T-helper 17 cell (primary cell): ENCODE measurements around the gene ARHGEF25. TPM values are rescaled to one million over a fixed set of nuclear protein-coding genes. Genes with fewer than 3 reads are reported as not detected.
"Not testable (repeated sequence)": the region's sequence is repeated elsewhere in the genome, so short reads cannot be mapped to it uniquely, and the experiment has no call there.

Experiments used
- ATAC-seq: fragments of 150-1000 bp; cut with Tn5 transposase; 2 replicates; pipeline ENCODE4 v1.10.0; 2021; ENCODE audit warnings: mild to moderate bottlenecking, moderate library complexity
- DNase-seq, 3 donors: peaks; one replicate each; pipeline versions ENCODE4 v3.0.0 to v3.0.0-alpha.2; 2020 to 2021
- H3K9me3 ChIP-seq: one replicate; pipeline ENCODE4 v1.7.0; 2013; ENCODE audit warnings: low read length, mild to moderate bottlenecking; ENCODE audit not compliant: control insufficient read depth, poor library complexity, severe bottlenecking
- H3K27ac Mint-ChIP-seq: one replicate; pipeline ENCODE4 v1.8.0; 2022; ENCODE audit warnings: mild to moderate bottlenecking, moderate library complexity, mixed read lengths
- H3K27me3 Mint-ChIP-seq: one replicate; pipeline ENCODE4 v1.8.0; 2022; ENCODE audit warnings: mixed read lengths
- H3K36me3 Mint-ChIP-seq: one replicate; pipeline ENCODE4 v1.8.0; 2022; ENCODE audit warnings: low read depth, mixed read lengths
- H3K4me1 Mint-ChIP-seq: one replicate; pipeline ENCODE4 v1.8.0; 2022; ENCODE audit warnings: mild to moderate bottlenecking, mixed read lengths
- H3K4me3 Mint-ChIP-seq: one replicate; pipeline ENCODE4 v1.8.0; 2022; ENCODE audit warnings: mild to moderate bottlenecking, moderate library complexity, mixed read lengths
- total RNA-seq, 4 donors: library from RNA in 2 of 4; stranded (reverse) in 2 of 4; gene quantifications; one replicate each; pipeline ENCODE4 v1.2.3 and lab custom pipeline; 2022 to 2026

The ARHGEF25 gene
- total RNA-seq, 2 donors from 2014 or later = 0.37 to 1.2 TPM

DNA sequence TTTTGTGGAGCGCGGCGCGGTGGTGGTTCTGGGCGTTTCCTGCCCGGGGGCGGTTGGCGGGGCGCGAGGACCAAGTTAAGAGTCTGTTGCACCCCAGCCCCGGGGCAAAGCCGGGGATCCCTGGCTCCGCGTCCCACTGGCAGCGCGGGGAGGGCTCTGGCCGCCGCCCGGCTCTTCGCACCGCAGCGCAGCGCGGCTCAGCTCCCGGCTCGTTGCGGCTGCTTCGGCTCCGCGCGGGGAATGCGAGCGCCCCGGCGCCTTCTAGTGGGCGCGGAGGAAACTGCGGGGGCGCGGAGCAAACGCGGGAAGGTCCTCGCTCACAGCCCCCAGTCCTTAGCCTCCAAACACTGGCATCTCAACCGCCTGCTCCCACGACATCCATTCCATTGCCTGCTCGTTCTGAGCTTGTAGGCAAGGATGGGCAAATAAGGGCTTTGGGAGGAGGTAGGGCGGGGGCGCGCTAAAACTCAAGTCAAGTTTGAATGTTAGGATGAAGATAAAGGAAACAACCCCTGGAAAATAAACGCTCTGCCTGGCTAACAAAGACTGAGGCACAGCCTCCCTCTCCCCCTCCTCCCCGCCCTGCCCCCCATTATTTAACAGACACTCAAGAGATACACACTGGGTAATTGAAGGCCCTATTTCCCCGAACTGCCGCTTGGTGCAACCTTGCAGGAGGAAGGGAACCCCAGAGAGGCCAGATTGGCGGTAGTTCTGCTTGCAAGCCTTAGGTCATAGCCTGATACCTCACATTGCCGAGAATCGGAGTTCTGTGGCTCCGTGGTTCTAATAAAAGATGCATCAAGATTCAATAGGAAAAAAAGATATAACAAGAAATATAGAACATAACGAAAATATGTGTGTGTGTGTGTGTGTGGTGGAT lies 22.0 kb downstream of the ARHGEF25 start, which contains the start of gene B4GALNT1:
TSS of gene B4GALNT1 (minus strand) at position 244 of the 883 bp plus-strand sequence. CDS start 1,069 bp downstream, outside the sequence.
- H3K4me3 Mint-ChIP-seq = peak within 1 kb of the TSS; percentile 85
- ATAC-seq (peak; percentile 92), DNase-seq (peak; percentile 53 to 61 (median 54))
- peaks cover 3% of the 10 kb centered on the region for H3K36me3 Mint-ChIP-seq
- H3K9me3 ChIP-seq = no peaks in the 10 kb centered on the region
- H3K27me3 Mint-ChIP-seq = peaks cover 47% of the 10 kb centered on the region
- H3K4me1 Mint-ChIP-seq = peaks cover 11% of the 10 kb centered on the region
- H3K27ac Mint-ChIP-seq = no peak within 1 kb of the TSS

DNA sequence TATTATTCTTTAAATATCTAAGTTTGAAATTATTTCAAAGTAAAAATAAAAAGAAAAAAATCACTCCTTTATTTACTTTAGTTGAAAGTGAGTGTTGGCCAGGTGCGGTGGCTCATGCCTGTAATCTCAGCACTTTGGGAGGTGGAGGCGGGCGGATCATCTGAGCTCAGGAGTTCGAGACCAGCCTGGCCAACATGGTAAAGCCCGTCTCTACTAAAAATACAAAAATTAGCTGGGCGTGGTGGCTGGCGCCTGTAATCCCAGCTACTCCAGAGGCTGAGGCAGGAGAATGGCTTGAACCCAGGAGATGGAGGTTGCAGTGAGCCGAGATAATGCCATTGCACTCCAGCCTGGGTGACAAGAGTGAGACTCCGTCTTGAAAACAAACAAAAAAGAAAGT lies 25.5 kb downstream of the ARHGEF25 start:
- not testable (repeated sequence) for H3K27ac Mint-ChIP-seq, H3K4me1 Mint-ChIP-seq, H3K9me3 ChIP-seq, H3K36me3 Mint-ChIP-seq, DNase-seq, ATAC-seq, H3K4me3 Mint-ChIP-seq
- peaks cover 42% of the 10 kb centered on the region for H3K27me3 Mint-ChIP-seq

DNA sequence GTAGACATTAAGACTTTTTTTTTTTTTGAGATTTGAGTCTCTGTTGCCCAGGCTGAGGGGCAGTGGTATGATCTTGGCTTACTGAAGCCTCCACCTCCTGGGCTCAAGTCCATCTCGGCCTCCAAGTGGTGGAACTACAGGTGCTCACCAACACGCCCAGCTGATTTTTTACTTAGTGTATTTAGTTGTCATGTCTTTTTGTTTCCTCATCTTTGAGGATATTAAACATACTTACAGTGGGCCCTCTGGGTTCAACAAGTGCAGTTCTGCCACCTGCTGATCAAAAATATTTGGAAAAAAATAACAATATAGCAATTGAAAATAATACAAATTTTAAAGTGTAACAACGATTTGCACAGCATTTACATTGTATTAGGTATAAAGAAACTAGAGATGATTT lies 26.1 kb downstream of the ARHGEF25 start:
- peaks cover 42% of the 10 kb centered on the region for H3K27me3 Mint-ChIP-seq

DNA sequence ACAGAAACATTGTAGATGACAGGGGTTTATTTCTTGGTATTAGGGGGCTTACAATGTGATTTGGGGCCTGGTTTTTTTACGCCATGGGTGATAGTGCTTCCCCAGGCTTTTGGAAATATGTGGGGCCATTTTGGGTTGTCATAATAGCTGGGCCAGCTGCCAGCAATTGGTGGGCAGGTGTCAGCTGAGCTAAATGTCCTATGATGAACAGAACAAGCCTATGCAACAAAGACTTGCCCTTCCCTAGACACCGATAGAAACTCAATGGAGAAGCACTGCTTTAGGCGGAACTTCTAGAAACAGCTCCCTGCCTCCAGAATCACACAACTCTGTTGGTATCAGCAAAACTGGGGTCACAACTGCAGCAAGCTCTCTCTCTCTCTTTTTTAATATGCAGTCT lies 26.9 kb downstream of the ARHGEF25 start:
- Mint-ChIP-seq H3K27me3 (peaks cover 48% of the 10 kb centered on the region), H3K27ac (no peak overlapping the region), H3K4me3 (no peak overlapping the region)

More for the DNA sequence above, 26.1 kb downstream of the ARHGEF25 start:
- H3K36me3 Mint-ChIP-seq = no peaks in the 10 kb centered on the region
- DNase-seq = no peak
- peaks cover 5% of the 10 kb centered on the region for H3K4me1 Mint-ChIP-seq
- no peaks in the 10 kb centered on the region for H3K9me3 ChIP-seq
- no peak overlapping the region for H3K4me3 Mint-ChIP-seq
- H3K27ac Mint-ChIP-seq = no peak overlapping the region
- no peak for ATAC-seq

DNA sequence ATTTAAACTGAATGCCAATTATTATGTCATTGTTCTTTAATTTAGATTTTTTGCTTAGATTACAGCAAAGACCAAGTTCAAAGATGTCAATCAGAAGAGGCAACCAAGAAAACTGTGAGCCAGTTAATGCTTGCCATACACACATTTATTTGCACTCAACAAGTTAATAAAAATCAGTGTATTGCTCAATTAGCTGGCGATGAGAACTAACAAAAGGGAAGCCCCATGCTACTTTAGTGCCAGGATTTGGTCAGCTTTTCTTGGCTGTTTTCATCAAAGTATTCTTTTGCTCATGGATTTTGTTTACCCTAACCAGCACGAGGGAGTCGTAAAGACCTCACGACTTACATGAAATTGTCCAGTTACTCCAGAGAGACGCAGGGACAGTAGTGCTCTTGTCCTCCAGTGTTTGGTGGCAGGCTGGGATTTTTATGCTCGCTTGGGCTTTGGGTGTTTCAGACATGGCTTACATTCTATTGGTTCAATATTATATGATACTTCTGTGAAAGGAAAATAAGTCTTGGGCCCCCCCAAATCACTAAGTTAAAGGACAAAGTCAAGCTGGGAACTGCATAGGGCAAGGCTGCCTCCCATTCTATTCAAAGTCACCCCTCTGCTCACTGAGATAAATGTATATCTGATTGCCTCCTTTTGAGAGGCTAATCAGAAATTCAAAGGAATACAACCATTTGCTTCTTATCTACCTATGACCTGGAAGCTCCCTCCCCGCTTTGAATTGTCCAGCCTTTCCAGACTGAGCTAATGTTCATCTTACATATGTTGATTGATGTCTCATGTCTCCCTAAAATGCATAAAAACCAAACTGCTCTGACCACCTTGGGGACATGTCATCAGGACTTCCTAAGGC lies 29.2 kb downstream of the ARHGEF25 start:
- Mint-ChIP-seq H3K27ac (no peak overlapping the region), H3K36me3 (no peaks in the 10 kb centered on the region), H3K4me3 (no peak overlapping the region), H3K27me3 (peaks cover 43% of the 10 kb centered on the region), H3K4me1 (no peaks in the 10 kb centered on the region)
- no peaks in the 10 kb centered on the region for H3K9me3 ChIP-seq
- ATAC-seq = no peak
- DNase-seq = no peak

More for the DNA sequence above, 26.9 kb downstream of the ARHGEF25 start:
- Mint-ChIP-seq H3K36me3 (no peaks in the 10 kb centered on the region), H3K4me1 (peaks cover 4% of the 10 kb centered on the region)
- no peak for ATAC-seq
- no peaks in the 10 kb centered on the region for H3K9me3 ChIP-seq
- DNase-seq = no peak

DNA sequence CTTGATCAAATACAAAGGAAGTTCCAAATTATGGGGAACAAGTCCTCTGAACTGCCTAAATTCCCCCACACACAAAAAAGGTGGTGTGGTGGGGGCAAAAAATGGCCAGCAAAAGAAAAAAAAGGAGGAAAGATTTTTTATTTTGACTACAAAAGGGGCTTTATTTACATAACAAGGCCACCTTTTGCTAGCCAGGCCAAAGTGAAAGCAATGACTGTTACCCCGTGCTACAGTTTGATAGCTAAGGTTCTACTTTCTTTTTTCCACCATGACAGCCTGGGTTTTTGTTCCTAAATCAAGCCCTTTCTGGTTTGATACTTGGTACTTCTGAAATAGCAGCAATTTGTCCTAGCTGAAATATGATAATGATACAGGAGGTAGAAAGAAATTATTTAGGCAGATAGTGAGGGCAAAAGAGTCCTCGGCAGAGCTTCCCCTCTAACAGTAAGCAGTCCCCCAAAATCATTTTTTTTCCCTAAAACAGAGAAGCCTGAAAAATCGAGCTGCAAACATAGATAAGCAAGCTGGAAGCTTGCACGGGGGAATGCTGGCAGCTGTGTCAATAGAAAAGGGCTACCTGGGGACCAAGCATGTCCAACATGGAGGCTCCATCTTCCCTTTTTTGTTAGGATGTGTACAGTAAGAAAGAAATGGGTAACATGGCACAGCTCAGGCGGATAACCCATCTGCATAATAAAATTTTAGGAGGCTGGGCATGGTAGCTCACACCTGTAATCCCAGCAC lies 30.6 kb downstream of the ARHGEF25 start:
- ATAC-seq (no peak), DNase-seq (no peak)
- no peaks in the 10 kb centered on the region for H3K9me3 ChIP-seq
- Mint-ChIP-seq H3K27ac (no peak overlapping the region), H3K27me3 (peaks cover 43% of the 10 kb centered on the region), H3K4me3 (no peak overlapping the region), H3K36me3 (no peaks in the 10 kb centered on the region), H3K4me1 (no peaks in the 10 kb centered on the region)

DNA sequence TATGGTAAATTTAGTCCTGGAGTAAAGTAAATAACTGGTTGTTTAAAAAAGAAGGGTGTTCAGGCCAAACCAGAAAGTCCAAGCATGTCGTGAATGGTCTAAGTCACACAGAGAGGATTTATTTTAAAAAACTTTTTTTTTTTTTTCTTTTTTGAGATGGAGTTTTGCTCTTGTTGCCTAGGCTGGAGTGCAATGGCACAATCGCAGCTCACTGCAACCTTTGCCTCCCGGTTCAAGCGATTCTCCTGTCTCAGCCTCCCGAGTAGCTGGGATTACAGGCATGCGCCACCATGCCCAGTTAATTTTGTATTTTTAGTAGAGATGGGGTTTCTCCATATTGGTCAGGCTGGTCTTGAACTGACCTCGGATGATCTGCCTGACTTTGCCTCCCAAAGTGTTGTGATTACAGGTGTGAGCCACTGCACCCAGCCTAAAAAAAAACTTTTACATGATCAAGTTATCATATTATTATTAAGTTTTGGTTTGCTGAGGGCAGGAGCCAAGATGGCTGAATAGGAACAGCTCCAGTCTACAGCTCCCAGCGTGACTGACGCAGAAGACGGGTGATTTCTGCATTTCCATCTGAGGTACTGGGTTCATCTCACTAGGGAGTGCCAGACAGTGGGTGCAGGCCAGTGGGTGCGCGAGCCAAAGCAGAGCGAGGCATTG lies 34.9 kb downstream of the ARHGEF25 start:
- ATAC-seq, H3K9me3 ChIP-seq, DNase-seq, H3K27ac Mint-ChIP-seq, H3K4me1 Mint-ChIP-seq, H3K36me3 Mint-ChIP-seq, H3K4me3 Mint-ChIP-seq: not testable (repeated sequence)
- H3K27me3 Mint-ChIP-seq = peaks cover 17% of the 10 kb centered on the region

DNA sequence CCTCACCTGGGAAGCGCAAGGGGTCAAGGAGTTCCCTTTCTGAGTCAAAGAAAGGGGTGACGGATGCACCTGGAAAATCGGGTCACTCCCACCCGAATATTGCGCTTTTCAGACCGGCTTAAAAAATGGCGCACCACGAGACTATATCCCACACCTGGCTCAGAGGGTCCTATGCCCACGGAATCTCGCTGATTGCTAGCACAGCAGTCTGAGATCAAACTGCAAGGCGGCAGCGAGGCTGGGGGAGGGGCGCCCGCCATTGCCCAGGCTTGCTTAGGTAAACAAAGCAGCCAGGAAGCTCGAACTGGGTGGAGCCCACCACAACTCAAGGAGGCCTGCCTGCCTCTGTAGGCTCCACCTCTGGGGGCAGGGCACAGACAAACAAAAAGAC lies 35.4 kb downstream of the ARHGEF25 start:
- not testable (repeated sequence) for H3K9me3 ChIP-seq, H3K4me1 Mint-ChIP-seq, DNase-seq, ATAC-seq, H3K36me3 Mint-ChIP-seq, H3K4me3 Mint-ChIP-seq, H3K27ac Mint-ChIP-seq
- peaks cover 13% of the 10 kb centered on the region for H3K27me3 Mint-ChIP-seq

DNA sequence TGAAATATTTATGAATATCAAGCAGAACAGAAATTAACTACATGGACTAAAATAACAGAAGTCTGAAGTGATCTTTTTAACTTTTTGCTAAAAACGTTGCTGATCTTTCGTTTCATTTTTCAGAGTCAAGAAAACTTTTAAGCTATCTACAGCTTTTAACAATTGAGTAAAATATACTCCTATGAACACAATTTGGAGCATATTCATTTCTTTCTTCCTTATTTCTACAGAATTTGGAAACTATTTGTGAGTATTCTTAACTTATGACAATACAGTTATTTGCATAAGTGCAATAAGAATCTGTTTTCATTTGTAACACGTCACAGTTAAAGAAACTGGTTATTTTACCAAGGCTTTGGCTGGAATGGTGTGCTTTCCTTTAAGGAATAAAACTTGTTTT lies 42.8 kb downstream of the ARHGEF25 start:
- no peak for DNase-seq
- H3K27me3 Mint-ChIP-seq = peaks cover 15% of the 10 kb centered on the region
- no peak for ATAC-seq
- H3K36me3 Mint-ChIP-seq = no peaks in the 10 kb centered on the region
- H3K4me3 Mint-ChIP-seq = no peak overlapping the region
- H3K4me1 Mint-ChIP-seq = no peaks in the 10 kb centered on the region
- H3K27ac Mint-ChIP-seq = no peak overlapping the region
- no peaks in the 10 kb centered on the region for H3K9me3 ChIP-seq

DNA sequence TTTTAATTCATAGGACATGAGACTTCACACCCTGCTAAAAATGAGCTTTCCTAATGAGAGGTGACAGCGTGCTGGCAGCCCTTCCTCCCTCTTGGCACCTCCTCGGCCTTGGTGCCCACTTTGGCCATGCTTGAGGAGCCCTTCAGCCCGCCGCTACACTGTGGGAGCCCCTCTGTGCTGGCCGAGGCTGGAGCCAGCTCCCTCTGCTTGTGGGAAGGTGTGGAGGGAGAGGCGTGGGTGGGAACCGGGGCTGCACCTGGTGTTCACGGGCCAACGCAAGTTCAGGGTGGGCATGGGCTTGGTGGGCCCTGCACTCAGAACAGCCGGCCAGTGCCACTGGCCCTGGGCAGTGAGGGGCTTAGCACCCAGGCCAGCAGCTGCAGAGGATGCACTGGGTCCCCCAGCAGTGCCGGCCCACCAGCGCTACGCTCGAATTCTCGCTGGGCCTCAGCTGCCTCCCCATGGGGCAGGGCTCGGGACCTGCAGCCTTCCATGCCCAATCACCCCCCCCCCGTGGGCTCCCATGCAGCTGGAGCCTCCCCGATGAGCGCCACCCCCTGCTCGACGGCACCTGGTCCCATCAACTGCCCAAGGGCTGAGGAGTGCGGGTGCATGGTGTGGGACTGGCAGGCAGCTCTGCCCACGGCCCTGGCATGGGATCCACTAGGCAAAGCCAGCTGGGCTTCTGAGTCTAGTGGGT lies 44.5 kb downstream of the ARHGEF25 start:
- DNase-seq = no peak
- Mint-ChIP-seq H3K36me3 (no peaks in the 10 kb centered on the region), H3K4me3 (no peak overlapping the region), H3K27me3 (peaks cover 17% of the 10 kb centered on the region), H3K27ac (no peak overlapping the region), H3K4me1 (no peaks in the 10 kb centered on the region)
- H3K9me3 ChIP-seq = no peaks in the 10 kb centered on the region
- ATAC-seq = no peak

DNA sequence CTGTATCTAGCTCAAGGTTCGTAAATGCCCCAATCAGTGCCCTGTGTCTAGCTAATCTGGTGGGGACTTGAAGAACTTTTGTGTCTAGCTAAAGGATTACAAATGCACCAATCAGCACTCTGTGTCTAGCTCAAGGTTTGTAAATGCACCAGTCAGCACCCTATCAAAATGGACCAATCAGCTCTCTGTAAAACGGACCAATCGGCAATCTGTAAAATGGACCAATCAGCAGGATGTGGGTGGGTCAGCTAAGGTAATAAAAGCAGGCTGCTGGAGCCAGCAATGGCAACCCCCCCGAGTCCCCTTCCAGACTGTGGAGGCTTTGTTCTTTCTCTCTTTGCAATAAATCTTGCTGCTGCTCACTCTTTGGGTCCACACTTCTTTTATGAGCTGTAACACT lies 45.2 kb downstream of the ARHGEF25 start:
- peaks cover 17% of the 10 kb centered on the region for H3K27me3 Mint-ChIP-seq
- not testable (repeated sequence) for H3K4me3 Mint-ChIP-seq, H3K4me1 Mint-ChIP-seq, H3K9me3 ChIP-seq, H3K27ac Mint-ChIP-seq, ATAC-seq, DNase-seq, H3K36me3 Mint-ChIP-seq

DNA sequence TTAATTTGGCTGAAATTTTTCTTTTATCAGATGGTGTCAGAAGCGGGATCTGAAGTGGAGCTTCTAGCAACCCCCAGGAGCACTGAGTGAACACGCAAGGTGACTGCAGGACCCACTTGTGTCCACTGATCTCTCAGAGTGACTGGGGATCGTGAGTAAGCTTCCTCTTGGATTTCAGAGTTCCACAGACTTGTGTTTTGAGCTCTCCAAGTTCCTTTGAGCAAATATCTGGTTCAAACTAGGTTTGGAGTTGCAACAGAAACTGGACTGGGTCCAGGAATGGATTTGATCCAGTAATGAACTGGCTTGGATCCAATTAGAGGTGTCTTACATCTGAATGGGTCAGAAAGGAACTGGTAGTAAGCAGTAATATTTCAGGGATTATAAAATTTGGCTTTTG lies 46.5 kb downstream of the ARHGEF25 start:
- Mint-ChIP-seq H3K27ac (no peak overlapping the region), H3K4me3 (no peak overlapping the region), H3K36me3 (no peaks in the 10 kb centered on the region), H3K27me3 (peaks cover 17% of the 10 kb centered on the region), H3K4me1 (no peaks in the 10 kb centered on the region)
- DNase-seq = no peak
- no peak for ATAC-seq
- no peaks in the 10 kb centered on the region for H3K9me3 ChIP-seq
